HL-60/S4 (cell line): ENCODE data around the gene UGT1A5.

Experiments
- in situ Hi-C: fragments of 300-500 bp; cut with MboI; formaldehyde crosslinking; loops from 2 replicates; pipeline ENCODE4 v1.14.3; 2022; ENCODE audit warnings: low sequenced_read_pairs

The UGT1A5 gene

GRCh38 chr2:233803994-233804393 lies 91.3 kb downstream of the UGT1A5 start:
- in situ Hi-C loops, result no loop called here

GRCh38 chr2:233807215-233807865 lies 94.6 kb downstream of the UGT1A5 start:
- in situ Hi-C loops, result no loop called here

GRCh38 chr2:233807966-233808935 lies 95.5 kb downstream of the UGT1A5 start:
- in situ Hi-C loops, result no loop called here

GRCh38 chr2:233810385-233810784 lies 97.7 kb downstream of the UGT1A5 start:
- in situ Hi-C loops, result no loop called here

- in situ Hi-C loops, result no loop called here
Measured at GRCh38 chr2:233811087-233811486, 98.4 kb downstream of the UGT1A5 start.

GRCh38 chr2:233811732-233812131 lies 99.0 kb downstream of the UGT1A5 start:
- in situ Hi-C loops, result no loop called here

- in situ Hi-C loops, result no loop called here
Measured at GRCh38 chr2:233813236-233814055, 100.7 kb downstream of the UGT1A5 start.

- in situ Hi-C loops, result no loop called here
Measured at GRCh38 chr2:233814056-233814835, 101.5 kb downstream of the UGT1A5 start.

GRCh38 chr2:233815861-233816260 lies 103.2 kb downstream of the UGT1A5 start:
- in situ Hi-C loops, result no loop called here

- in situ Hi-C loops, result no loop called here
Measured at GRCh38 chr2:233816334-233816733, 103.6 kb downstream of the UGT1A5 start.

GRCh38 chr2:233816771-233817170 lies 104.1 kb downstream of the UGT1A5 start:
- in situ Hi-C loops, result no loop called here

- in situ Hi-C loops, result no loop called here
Measured at GRCh38 chr2:233817361-233817911, 104.7 kb downstream of the UGT1A5 start.

GRCh38 chr2:233817995-233818638 lies 105.4 kb downstream of the UGT1A5 start:
- in situ Hi-C loops, result no loop called here

- in situ Hi-C loops, result no loop called here
Measured at GRCh38 chr2:233818639-233819621, 106.2 kb downstream of the UGT1A5 start.

- in situ Hi-C loops, result no loop called here
Measured at GRCh38 chr2:233819884-233820773, 107.4 kb downstream of the UGT1A5 start.

GRCh38 chr2:233820774-233821105 lies 108.0 kb downstream of the UGT1A5 start:
- in situ Hi-C loops, result no loop called here

GRCh38 chr2:233821196-233821595 lies 108.5 kb downstream of the UGT1A5 start:
- in situ Hi-C loops, result no loop called here

- in situ Hi-C loops, result no loop called here
Measured at GRCh38 chr2:233821709-233822100, 109.0 kb downstream of the UGT1A5 start.
